HG03342 (cell line): ENCODE results near the gene PPP2R2D.
A peak's percentile ranks its signal among the peaks of the same experiment; 100 is the strongest.
"Not testable (repeated sequence)": the region's sequence is repeated elsewhere in the genome, so short reads cannot be mapped to it uniquely, and the experiment has no call there.

Experiments
- ATAC-seq: cut with Tn5 transposase; IDR thresholded peaks from one replicate; pipeline ENCODE4 v1.9.1; 2021; ENCODE audit warnings: mild to moderate bottlenecking, moderate library complexity; ENCODE audit not compliant: unreplicated experiment

Gene PPP2R2D

GRCh38 chr10:131905603-131906268 lies 4.9 kb downstream of the PPP2R2D start:
- ATAC-seq = no peak

GRCh38 chr10:131906269-131906639 lies 5.4 kb downstream of the PPP2R2D start:
- no peak for ATAC-seq

GRCh38 chr10:131907679-131908078 lies 6.9 kb downstream of the PPP2R2D start:
- no peak for ATAC-seq

- no peak for ATAC-seq
Observed at GRCh38 chr10:131908151-131908550, 7.3 kb downstream of the PPP2R2D start.

- no peak for ATAC-seq
Observed at GRCh38 chr10:131909014-131909808, 8.4 kb downstream of the PPP2R2D start.

GRCh38 chr10:131909929-131910328 lies 9.1 kb downstream of the PPP2R2D start:
- no peak for ATAC-seq

- no peak for ATAC-seq
Observed at GRCh38 chr10:131910663-131911314, 10.0 kb downstream of the PPP2R2D start.

- ATAC-seq = no peak
Observed at GRCh38 chr10:131911451-131911850, 10.6 kb downstream of the PPP2R2D start.

GRCh38 chr10:131912620-131913019 lies 11.8 kb downstream of the PPP2R2D start:
- ATAC-seq = no peak

- ATAC-seq = no peak
Observed at GRCh38 chr10:131915484-131915883, 14.7 kb downstream of the PPP2R2D start.

GRCh38 chr10:131915990-131916766 lies 15.4 kb downstream of the PPP2R2D start:
- no peak for ATAC-seq

GRCh38 chr10:131916767-131917160 lies 16.0 kb downstream of the PPP2R2D start:
- ATAC-seq = not testable (repeated sequence)

- ATAC-seq = not testable (repeated sequence)
Observed at GRCh38 chr10:131917496-131917895, 16.7 kb downstream of the PPP2R2D start.

- not testable (repeated sequence) for ATAC-seq
Observed at GRCh38 chr10:131919461-131919860, 18.7 kb downstream of the PPP2R2D start.

GRCh38 chr10:131920151-131920550 lies 19.3 kb downstream of the PPP2R2D start:
- ATAC-seq = no peak

GRCh38 chr10:131920693-131921092 lies 19.9 kb downstream of the PPP2R2D start:
- ATAC-seq = no peak

- ATAC-seq = peak; percentile 84
Observed at GRCh38 chr10:131921184-131921583, 20.4 kb downstream of the PPP2R2D start.

GRCh38 chr10:131923038-131923756 lies 22.4 kb downstream of the PPP2R2D start:
- ATAC-seq = no peak

GRCh38 chr10:131925011-131925649 lies 24.3 kb downstream of the PPP2R2D start:
- no peak for ATAC-seq

- no peak for ATAC-seq
Observed at GRCh38 chr10:131925716-131926115, 24.9 kb downstream of the PPP2R2D start.
